LNCAP (cell line): ENCODE data around the gene WASF3.

Source experiments
- CTCF ChIP-seq: fragments of 450-650 bp; IDR thresholded peaks from 2 replicates; pipeline ENCODE4 v1.5.1; 2017; ENCODE audit warnings: mild to moderate bottlenecking

The WASF3 gene

GRCh38 chr13:26557393-26558073 is at the start of gene WASF3:
TSS of gene WASF3 (plus strand) at chr13:26557683. CDS start at chr13:26642271, 84,588 bp downstream.
- no peak for TF ChIP-seq CTCF

GRCh38 chr13:26508885-26509284 is 48.6 kb upstream of the WASF3 start:
- no peak for TF ChIP-seq CTCF

GRCh38 chr13:26509491-26509890 is 48.0 kb upstream of the WASF3 start:
- TF ChIP-seq CTCF: no peak

GRCh38 chr13:26513931-26514330 is 43.6 kb upstream of the WASF3 start:
- TF ChIP-seq CTCF: no peak

GRCh38 chr13:26515721-26516120 is 41.8 kb upstream of the WASF3 start:
- TF ChIP-seq CTCF: no peak

GRCh38 chr13:26517936-26518335 is 39.5 kb upstream of the WASF3 start:
- TF ChIP-seq CTCF: no peak

- TF ChIP-seq CTCF: no peak
Observed at GRCh38 chr13:26518451-26518959, 39.0 kb upstream of the WASF3 start.
